ENCODE results near the gene MRPL39. TPM values are rescaled to one million over a fixed set of nuclear protein-coding genes. Genes with fewer than 3 reads are reported as not detected.

MRPL39 gene
- total RNA-seq, 2 donors from 2014 or later = 25.9 to 35.7 TPM

DNA sequence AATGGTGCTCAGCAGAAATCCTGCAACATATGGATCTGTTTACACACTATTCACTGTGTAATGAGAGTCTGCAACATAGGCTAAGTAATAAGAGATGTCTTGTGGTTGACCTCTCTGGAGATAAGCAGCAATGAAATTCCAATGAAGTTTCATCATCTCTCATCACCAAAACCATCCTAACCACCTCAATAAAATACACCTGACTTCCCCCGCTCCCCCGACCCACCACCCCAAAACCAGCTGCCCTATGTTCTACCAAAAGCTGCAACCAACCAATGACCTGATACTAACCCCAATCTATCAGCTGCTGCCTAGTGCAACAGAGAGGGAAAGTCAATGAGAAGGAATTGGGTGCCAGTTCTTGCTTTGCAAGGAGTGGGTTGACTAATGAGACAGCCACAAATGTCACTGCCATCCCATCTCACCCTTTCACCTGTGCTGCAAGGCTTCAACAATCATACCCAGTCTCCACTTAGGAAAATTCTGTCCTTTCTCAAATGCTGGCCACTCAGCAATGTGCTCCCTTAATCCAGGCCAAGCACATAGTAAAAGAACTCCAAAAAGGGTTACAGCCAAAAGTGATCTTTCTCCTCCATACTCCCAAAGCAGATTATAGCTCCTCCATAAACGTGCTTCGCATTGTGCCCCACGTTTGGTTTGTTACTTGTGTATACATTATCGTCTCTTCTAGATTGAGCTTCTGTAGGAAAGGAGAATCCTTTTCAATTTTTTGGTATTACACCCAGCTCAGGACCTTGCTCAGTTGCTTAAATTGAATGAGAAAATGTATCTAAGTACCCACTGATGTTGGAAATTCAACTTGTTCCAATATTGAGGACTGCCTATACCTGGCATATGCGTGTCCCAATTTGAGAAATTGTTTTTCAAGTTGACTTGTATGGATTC is 29.0 kb downstream of the MRPL39 start:
- DNase-seq (ENCODE audit: low spot score) = no peak
- Histone ChIP-seq H3K36me3 (no peaks in the 10 kb centered on the region), H3K4me1 (no peaks in the 10 kb centered on the region), H3K9me3 (no peaks in the 10 kb centered on the region), H3K27ac (no peak overlapping the region), H3K27me3 (no peaks in the 10 kb centered on the region), H3K4me3 (no peak overlapping the region)
- no peak for TF ChIP-seq CTCF (IDR thresholded peaks at IDR 0.05)

- TF ChIP-seq CTCF (IDR thresholded peaks at IDR 0.05) = no peak
- no peak overlapping the region for H3K4me3 ChIP-seq
- no peak overlapping the region for H3K27ac ChIP-seq
- H3K4me1 ChIP-seq = no peaks in the 10 kb centered on the region
- H3K9me3 ChIP-seq = no peaks in the 10 kb centered on the region
- H3K27me3 ChIP-seq = no peaks in the 10 kb centered on the region
- H3K36me3 ChIP-seq = no peaks in the 10 kb centered on the region
- DNase-seq (ENCODE audit: low spot score) = no peak
These were observed 29.7 kb downstream of the MRPL39 start for GRCh38 chr21:25577424-25578055.

DNA sequence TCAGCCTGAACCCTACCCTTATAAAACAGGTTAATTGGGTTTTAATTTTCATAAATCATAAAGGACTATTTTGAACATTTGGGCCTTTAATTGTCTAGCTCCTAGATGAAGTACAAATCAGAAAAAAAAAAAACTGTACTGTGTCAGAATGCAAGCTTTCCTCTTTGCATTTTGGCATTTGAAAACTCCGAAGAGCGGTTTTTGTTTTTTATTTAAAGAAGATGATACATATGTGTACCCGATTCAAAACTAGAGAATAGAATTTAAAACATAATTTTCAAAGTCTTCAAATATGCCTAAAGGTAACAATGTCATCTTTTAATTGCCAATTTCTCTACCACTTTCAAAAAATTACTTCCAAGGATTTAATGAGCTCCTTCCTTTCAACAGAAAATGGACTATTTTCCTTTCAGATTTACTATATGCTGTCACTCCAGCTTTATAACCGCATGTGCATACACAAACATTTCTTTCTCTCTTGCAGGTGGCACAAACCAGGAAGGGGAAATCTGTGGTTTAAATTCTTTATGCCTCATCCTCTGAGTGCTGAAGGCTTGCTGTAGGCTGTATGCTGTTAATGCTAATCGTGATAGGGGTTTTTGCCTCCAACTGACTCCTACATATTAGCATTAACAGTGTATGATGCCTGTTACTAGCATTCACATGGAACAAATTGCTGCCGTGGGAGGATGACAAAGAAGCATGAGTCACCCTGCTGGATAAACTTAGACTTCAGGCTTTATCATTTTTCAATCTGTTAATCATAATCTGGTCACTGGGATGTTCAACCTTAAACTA is 33.7 kb downstream of the MRPL39 start:
- Histone ChIP-seq H3K4me3 (no peak overlapping the region), H3K27ac (no peak overlapping the region), H3K9me3 (no peaks in the 10 kb centered on the region), H3K36me3 (no peaks in the 10 kb centered on the region), H3K27me3 (no peaks in the 10 kb centered on the region), H3K4me1 (no peaks in the 10 kb centered on the region)
- TF ChIP-seq CTCF (IDR thresholded peaks at IDR 0.05) = no peak
- DNase-seq (ENCODE audit: low spot score) = no peak

GRCh38 chr21:25572861-25573310 is 34.4 kb downstream of the MRPL39 start:
- H3K9me3 ChIP-seq = no peaks in the 10 kb centered on the region

More at GRCh38 chr21:25572861-25573310, 34.4 kb downstream of the MRPL39 start:
- H3K27ac ChIP-seq = no peak overlapping the region
- no peak overlapping the region for H3K4me3 ChIP-seq
- no peaks in the 10 kb centered on the region for H3K36me3 ChIP-seq
- no peak for TF ChIP-seq CTCF (IDR thresholded peaks at IDR 0.05)
- H3K27me3 ChIP-seq = no peaks in the 10 kb centered on the region
- H3K4me1 ChIP-seq = no peaks in the 10 kb centered on the region
- DNase-seq (ENCODE audit: low spot score) = no peak
